ENCODE data around the gene TWIST2.

DNA sequence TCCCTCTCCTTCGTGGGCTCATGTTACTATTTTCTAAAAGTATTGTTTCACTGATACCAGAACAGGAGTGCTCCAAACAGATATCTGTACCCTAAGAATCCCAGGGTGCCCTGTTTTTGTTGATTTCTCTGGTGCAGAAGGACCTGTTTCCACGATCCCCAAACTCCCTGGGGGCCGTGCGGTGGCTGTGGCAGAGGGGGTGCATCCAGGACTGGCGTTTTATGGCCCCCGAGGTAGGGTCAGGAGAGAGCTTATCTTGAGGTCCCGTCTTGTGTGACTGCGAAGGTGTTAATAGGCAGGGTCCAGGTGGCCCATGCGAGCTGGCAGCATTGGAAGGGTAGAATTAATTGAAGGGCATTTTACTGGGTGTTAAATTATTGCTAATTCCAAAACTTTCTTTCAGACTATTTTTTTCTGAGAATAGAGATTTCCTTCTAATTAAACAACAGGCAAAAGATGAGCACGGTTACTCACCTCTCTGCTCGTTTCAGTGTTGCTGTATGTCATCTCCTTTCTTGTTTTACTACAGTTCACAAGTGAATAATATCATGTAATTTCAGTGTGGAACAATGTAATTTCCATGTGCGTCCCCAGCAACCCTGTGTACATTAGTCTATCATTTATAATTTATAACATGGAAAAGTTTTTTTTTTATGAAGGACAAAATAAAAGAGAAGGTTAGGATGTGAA, 8.2 kb downstream of the TWIST2 start:
- TF ChIP-seq, protein P1, sequence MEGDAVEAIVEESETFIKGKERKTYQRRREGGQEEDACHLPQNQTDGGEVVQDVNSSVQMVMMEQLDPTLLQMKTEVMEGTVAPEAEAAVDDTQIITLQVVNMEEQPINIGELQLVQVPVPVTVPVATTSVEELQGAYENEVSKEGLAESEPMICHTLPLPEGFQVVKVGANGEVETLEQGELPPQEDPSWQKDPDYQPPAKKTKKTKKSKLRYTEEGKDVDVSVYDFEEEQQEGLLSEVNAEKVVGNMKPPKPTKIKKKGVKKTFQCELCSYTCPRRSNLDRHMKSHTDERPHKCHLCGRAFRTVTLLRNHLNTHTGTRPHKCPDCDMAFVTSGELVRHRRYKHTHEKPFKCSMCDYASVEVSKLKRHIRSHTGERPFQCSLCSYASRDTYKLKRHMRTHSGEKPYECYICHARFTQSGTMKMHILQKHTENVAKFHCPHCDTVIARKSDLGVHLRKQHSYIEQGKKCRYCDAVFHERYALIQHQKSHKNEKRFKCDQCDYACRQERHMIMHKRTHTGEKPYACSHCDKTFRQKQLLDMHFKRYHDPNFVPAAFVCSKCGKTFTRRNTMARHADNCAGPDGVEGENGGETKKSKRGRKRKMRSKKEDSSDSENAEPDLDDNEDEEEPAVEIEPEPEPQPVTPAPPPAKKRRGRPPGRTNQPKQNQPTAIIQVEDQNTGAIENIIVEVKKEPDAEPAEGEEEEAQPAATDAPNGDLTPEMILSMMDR (IDR thresholded peaks at IDR 0.05), result no peak
- no peak for TF ChIP-seq POLR2A (IDR thresholded peaks at IDR 0.05)
